ENCODE results near the gene CASTOR1.

DNA sequence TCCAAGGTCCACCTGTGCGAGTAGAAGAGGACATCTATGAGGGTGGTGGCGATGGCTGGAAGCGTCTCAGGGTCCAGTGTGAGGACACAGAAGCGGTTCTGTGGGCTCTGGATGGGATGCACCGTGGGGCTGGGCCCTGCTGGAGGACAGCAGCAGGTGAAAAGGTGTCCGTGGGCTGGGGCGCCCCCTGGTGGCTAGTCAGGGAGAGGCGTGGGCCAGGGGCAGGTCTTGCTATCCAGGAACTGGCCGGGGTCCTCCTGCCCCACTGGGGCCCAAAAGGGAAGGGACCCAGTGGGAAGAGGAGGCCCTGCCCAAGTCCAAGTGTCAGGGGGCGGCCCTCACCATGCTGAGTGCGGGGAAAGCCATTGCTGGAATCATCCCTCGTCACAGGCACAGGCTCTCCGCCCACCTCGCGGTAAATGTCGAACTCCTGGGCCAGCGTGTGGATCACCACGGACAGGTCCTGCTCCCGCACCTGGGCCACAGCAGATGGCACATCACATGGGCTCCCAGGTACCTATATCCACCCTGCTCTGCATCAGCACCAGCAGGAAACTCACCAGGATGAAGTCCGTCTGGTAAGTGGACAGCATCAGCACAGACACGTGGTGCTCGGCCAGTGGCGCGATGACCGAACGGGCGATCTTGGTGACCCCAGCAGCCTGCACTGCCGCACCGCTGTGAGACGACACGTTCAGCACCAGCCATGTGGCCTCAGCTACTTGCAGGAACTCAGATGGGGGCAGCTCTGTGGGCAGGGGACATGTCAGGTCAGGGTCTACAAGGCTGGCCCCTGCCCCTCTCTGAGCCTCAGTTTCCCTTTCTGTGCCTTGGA is 2.3 kb downstream of the CASTOR1 start:
- TF ChIP-seq, protein P1, sequence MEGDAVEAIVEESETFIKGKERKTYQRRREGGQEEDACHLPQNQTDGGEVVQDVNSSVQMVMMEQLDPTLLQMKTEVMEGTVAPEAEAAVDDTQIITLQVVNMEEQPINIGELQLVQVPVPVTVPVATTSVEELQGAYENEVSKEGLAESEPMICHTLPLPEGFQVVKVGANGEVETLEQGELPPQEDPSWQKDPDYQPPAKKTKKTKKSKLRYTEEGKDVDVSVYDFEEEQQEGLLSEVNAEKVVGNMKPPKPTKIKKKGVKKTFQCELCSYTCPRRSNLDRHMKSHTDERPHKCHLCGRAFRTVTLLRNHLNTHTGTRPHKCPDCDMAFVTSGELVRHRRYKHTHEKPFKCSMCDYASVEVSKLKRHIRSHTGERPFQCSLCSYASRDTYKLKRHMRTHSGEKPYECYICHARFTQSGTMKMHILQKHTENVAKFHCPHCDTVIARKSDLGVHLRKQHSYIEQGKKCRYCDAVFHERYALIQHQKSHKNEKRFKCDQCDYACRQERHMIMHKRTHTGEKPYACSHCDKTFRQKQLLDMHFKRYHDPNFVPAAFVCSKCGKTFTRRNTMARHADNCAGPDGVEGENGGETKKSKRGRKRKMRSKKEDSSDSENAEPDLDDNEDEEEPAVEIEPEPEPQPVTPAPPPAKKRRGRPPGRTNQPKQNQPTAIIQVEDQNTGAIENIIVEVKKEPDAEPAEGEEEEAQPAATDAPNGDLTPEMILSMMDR (IDR thresholded peaks at IDR 0.05), result peak; percentile 77 to 91 (median 88)
- TF ChIP-seq POLR2AphosphoS5 (IDR thresholded peaks at IDR 0.05) (no peak), POLR2A (IDR thresholded peaks at IDR 0.05) (no peak)

Data from breast epithelium (tissue), 3 donors.